Lung (tissue), 12 donors: Measurements from ENCODE around the gene ZNF865. TPM values are rescaled to one million over a fixed set of nuclear protein-coding genes. Genes with fewer than 3 reads are reported as not detected.

Source experiments
- ATAC-seq: fragments of 200-7000 bp; cut with Tn5 transposase; one replicate; pipeline ENCODE4 v1.9.1; 2020; ENCODE audit warnings: moderate number of reproducible peaks; ENCODE audit not compliant: insufficient read depth, low FRiP score
- DNase-seq, 3 donors: peaks; one replicate each; pipeline ENCODE4 v3.0.0-alpha.2; 2013 to 2017
- H3K27ac ChIP-seq, 2 donors: one replicate each; pipeline ENCODE4 v1.5.1; 2013; ENCODE audit warnings: mild to moderate bottlenecking in 2 of 2, moderate library complexity in 2 of 2, control low read depth in 1 of 2, inconsistent platforms in 1 of 2, low read depth in 1 of 2, low read length in 1 of 2
- H3K27me3 ChIP-seq, 3 donors: one replicate each; pipeline ENCODE4 v1.5.1; 2013; ENCODE audit warnings: low read length in 2 of 3; ENCODE audit not compliant: control insufficient read depth in 3 of 3, insufficient read depth in 3 of 3
- H3K36me3 ChIP-seq, 4 donors: one replicate each; pipeline ENCODE4 v1.5.1; 2013; ENCODE audit warnings: low read length in 4 of 4, mild to moderate bottlenecking in 1 of 4, moderate library complexity in 1 of 4; ENCODE audit not compliant: control insufficient read depth in 4 of 4, insufficient read depth in 4 of 4
- H3K4me1 ChIP-seq, 5 donors: one replicate each; pipeline ENCODE4 v1.5.1; 2013; ENCODE audit warnings: low read length in 5 of 5, mild to moderate bottlenecking in 2 of 5, moderate library complexity in 1 of 5; ENCODE audit not compliant: control insufficient read depth in 5 of 5, insufficient read depth in 5 of 5
- H3K4me3 ChIP-seq: one replicate; pipeline ENCODE4 v1.5.1; 2013; ENCODE audit warnings: mild to moderate bottlenecking, control low read depth, moderate library complexity
- H3K9ac ChIP-seq, 2 donors: one replicate each; pipeline ENCODE4 v1.5.1; 2013; ENCODE audit warnings: low read length in 2 of 2, control low read depth in 1 of 2; ENCODE audit not compliant: insufficient read depth in 1 of 2
- H3K9me3 ChIP-seq, 4 donors: one replicate each; pipeline ENCODE4 v1.5.1; 2013; ENCODE audit warnings: low read length in 3 of 4, mild to moderate bottlenecking in 1 of 4, moderate library complexity in 1 of 4; ENCODE audit not compliant: control insufficient read depth in 4 of 4, insufficient read depth in 3 of 4
- CTCF ChIP-seq: IDR thresholded peaks from 2 replicates; pipeline ENCODE4 v1.5.1; 2012; ENCODE audit warnings: mild to moderate bottlenecking; ENCODE audit errors: control extremely low read depth, extremely low read depth
- WGBS, 2 donors: extraction: QIAGEN DNeasy Blood & Tissue Kit; methylation state at CpG; one replicate each; pipeline ENCODE4 v1.1.7; 2013; 5-methylcytosine and 5-hydroxymethylcytosine counted together
- polyA plus RNA-seq, 2 donors: library from polyadenylated mRNA; stranded (reverse); fragments of 200-250 nt; gene quantifications; one replicate each; pipeline ENCODE4 v1.2.1, GENCODE V29; 2013
- total RNA-seq, 2 donors: library from RNA; depleted of rRNA in 1 of 2; stranded (reverse); fragments of >200 nt in 1 of 2; gene quantifications; one replicate each; pipeline ENCODE4 v1.2.1, GENCODE V29; 2014 to 2021
- donor health status: control.
- donor health status: control.
- donor health status: Bipolar disorder and iron deficiency.
- donor health status: healthy.
- donor health status: DM: yes; HTN: yes; CAD: no.

The ZNF865 gene
- total and polyA plus RNA-seq, 4 donors, result 5.1 to 19.3 (median 10.0) TPM

- Histone ChIP-seq H3K9me3 (no peaks in the 10 kb centered on the region), H3K27ac (no peak overlapping the region), H3K27me3 (no peaks in the 10 kb centered on the region), H3K4me1 (peaks cover 13 to 31% (median 20%) of the 10 kb centered on the region in 5 donors), H3K36me3 (peaks cover 9 to 27% (median 12%) of the 10 kb centered on the region in 4 donors), H3K4me3 (no peak overlapping the region), H3K9ac (peak overlapping the region; percentile 70 to 88)
- WGBS, 2 donors, result 53 to 56% methylated on average over 7 of the region's 7 CpGs
- DNase-seq, result no peak
- ATAC-seq, result no peak
- TF ChIP-seq CTCF, result no peak
Observed at GRCh38 chr19:55656552-55656951, 51.1 kb downstream of the ZNF865 start.

- Histone ChIP-seq H3K36me3 (peaks cover 12 to 34% (median 15%) of the 10 kb centered on the region in 4 donors), H3K4me1 (peaks cover 13 to 31% (median 20%) of the 10 kb centered on the region in 5 donors), H3K4me3 (no peak overlapping the region), H3K9me3 (no peaks in the 10 kb centered on the region), H3K27ac (no peak overlapping the region), H3K9ac (peak overlapping the region in 1 of 2 donors; percentile 70), H3K27me3 (no peaks in the 10 kb centered on the region)
- no peak for ATAC-seq
- no peak for DNase-seq
- WGBS, 2 donors, result 43 to 53% methylated on average over 18 of the region's 18 CpGs
- TF ChIP-seq CTCF, result no peak
Observed at GRCh38 chr19:55656988-55657747, 51.7 kb downstream of the ZNF865 start.

GRCh38 chr19:55658846-55659459 is 53.5 kb downstream of the ZNF865 start:
- Histone ChIP-seq H3K4me3 (no peak overlapping the region), H3K4me1 (peaks cover 13 to 31% (median 20%) of the 10 kb centered on the region in 5 donors), H3K27ac (no peak overlapping the region), H3K27me3 (no peaks in the 10 kb centered on the region), H3K9ac (no peak overlapping the region), H3K9me3 (no peaks in the 10 kb centered on the region), H3K36me3 (peaks cover 14 to 49% (median 27%) of the 10 kb centered on the region in 4 donors)
- TF ChIP-seq CTCF, result no peak
- ATAC-seq (no peak), DNase-seq (no peak)
- 92 to 94% methylated on average over 37 of the region's 37 CpGs for WGBS, 2 donors
